Tongue (tissue), 2 donors: ENCODE data around the gene SLC44A3. TPM values are rescaled to one million over a fixed set of nuclear protein-coding genes. Genes with fewer than 3 reads are reported as not detected.
"Not testable (repeated sequence)": the region's sequence is repeated elsewhere in the genome, so short reads cannot be mapped to it uniquely, and the experiment has no call there.

ENCODE experiments used
- DNase-seq: peaks from one replicate; pipeline ENCODE4 v3.0.0-alpha.2; 2015
- total RNA-seq: library from RNA; depleted of rRNA; stranded (reverse); fragments of >200 nt; gene quantifications from one replicate; pipeline ENCODE4 v1.2.3, GENCODE V29; 2014

The SLC44A3 gene
- total RNA-seq, 1 donor from 2014 or later: 3.3 TPM

DNA sequence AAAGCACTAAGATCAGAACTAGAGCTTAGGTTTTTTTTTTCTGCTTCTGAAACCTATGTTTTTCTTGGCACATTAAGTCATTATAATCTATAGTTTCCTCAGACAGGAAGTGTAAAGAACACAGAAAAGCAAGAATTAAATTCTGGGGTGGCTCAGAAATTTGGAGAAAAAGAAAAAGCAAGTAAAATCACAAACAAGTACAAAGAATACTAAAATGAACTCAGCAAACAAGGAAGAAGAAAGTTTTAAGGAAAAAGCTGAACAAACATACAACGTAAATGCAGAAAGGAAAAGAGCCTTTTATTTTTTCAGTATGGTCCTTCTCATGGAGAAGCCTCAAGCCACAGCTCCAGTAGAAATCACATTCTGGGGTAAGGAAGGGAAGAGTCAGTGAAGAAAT is 115.3 kb downstream of the SLC44A3 start:
- DNase-seq: no peak

DNA sequence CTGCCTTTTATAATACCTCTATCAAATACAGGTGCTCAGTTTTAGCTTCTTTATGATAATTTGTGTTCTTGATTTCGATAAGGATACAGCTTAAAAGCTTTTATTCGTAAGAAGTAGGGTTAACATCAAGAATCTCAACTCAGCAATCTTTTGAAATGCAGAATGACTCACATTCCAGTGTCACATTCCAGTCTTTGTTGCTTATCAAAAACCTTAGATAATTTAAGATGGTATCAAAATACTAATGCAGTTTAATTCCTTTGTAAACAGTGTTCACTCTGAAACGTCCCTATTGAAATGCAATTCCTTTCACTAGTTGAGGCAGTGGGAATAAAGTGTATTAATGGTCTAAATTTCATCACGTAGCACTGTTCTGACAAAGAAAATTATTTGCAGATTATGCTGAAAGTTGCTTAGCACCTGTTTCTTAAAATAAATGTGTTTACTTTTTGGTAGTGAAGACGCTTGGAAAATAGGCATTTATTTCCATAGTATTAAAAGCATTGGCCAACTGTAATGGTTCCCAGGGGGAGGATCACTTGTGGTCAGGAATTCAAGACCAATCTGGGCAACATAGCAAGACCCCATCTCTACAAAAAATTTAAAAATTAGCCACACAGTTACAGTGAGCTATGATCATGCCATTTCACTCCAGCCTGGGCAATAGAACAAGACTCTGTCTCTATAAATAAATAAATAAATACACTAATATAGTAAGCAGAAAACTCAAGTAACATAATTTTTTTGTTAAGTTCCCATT is 116.9 kb downstream of the SLC44A3 start:
- DNase-seq: no peak

DNA sequence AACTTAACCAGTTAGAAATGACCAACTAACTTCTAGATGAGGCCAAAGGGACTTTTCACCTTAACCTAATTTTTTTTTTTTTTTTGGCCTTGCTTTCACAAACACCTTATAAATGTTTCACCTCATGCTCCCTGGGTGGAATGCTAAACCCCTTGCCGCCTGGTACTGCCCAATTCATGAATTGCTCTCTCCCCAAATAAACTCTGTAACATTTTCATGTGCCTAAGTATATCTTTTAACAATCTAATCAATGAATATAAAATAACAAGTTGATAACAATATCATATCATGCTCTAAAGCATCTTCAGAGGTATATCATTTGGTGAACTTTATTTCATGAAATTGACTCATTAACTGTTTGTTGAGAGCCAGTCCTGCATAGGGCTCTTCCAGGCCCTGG is 117.7 kb downstream of the SLC44A3 start:
- no peak for DNase-seq

DNA sequence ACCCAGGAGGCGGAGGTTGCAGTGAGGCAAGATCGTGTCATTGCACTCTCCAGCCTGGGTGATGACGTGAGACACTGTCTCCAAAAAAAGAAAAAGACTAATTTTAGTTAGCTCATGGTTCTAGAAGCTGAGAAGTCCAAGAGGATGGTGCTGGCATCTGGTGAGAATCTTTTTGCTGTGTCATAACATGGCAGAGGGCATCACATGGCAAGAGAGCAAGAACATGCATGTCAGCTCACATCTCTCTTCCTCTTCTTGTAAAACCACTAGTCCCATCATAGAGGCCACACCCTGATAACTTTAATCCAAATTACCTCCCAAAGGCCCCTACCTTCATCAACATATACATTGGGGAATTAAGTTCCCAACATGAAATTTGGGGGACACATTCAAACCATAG is 120.6 kb downstream of the SLC44A3 start:
- no peak for DNase-seq

DNA sequence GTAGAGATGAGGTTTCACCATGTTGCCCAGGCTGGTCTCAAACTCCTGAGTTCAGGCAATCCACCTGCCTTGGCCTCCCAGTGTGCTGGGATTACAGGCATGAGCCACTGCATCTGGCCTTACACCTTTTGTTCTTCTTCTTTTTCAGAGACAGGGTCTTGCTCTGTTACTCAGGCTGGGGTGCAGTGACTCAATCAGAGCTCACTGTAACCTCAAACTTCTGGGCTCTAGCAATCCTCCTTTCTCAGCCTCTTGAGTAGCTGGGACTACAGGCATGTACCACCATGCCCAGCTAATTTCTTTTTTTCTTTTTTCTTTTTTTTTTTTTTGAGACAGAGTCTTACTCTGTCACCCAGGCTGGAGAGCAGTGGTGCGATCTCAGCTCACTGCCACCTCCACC is 121.3 kb downstream of the SLC44A3 start:
- DNase-seq: not testable (repeated sequence)

DNA sequence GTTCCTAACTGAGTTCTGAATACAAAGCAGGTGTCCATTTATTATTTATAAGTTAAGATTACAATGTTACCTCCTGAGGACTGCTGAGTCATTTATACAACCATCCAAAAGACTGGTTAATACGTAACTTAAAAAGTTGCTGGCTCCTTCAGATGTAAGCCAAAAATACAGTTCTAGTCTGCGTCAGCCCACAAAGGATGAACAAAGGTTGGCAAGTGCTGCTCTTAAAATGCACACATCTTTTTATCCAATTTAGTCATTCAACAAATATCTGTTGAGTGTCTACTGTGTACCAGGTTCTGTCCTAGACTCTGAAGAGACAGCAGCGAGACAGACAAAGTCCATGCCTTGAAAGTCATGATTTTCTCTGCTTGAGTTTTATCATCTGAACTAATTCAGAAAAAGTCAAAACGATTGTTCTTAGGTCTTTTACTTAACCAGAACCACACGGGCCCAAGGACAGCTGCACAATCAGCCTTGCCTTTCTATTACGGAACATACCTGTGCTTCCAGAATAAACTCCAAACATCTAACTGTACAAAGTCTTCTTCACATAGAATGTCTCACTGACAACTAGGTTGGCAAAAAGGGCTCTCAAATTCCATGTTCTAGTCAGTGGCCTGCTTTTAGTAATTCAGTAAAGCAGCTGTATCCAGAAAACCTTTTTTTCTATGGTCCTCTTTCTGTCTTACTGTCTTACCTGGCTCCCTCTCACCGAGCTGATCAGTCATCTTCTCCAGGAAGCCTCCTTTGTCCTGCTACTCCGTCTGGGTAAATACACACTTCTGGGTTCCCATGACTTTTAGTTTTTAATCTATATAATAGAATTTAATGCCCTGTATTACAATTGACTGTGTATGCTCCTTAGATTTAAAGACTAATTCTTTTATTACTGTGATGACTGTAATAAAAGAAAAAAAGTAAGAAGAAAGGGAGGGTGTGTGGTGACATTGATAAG is 122.3 kb downstream of the SLC44A3 start:
- DNase-seq: no peak

Other genes with a start within 250 kb of the SLC44A3 start
- 284 TPM for gene CNN3, start 106.8 kb downstream of the SLC44A3 start, total RNA-seq